ENCODE measurements around the gene THADA. TPM values are rescaled to one million over a fixed set of nuclear protein-coding genes. Genes with fewer than 3 reads are reported as not detected.

THADA gene
- total RNA-seq, 1 donor from 2014 or later = 11.0 TPM

DNA sequence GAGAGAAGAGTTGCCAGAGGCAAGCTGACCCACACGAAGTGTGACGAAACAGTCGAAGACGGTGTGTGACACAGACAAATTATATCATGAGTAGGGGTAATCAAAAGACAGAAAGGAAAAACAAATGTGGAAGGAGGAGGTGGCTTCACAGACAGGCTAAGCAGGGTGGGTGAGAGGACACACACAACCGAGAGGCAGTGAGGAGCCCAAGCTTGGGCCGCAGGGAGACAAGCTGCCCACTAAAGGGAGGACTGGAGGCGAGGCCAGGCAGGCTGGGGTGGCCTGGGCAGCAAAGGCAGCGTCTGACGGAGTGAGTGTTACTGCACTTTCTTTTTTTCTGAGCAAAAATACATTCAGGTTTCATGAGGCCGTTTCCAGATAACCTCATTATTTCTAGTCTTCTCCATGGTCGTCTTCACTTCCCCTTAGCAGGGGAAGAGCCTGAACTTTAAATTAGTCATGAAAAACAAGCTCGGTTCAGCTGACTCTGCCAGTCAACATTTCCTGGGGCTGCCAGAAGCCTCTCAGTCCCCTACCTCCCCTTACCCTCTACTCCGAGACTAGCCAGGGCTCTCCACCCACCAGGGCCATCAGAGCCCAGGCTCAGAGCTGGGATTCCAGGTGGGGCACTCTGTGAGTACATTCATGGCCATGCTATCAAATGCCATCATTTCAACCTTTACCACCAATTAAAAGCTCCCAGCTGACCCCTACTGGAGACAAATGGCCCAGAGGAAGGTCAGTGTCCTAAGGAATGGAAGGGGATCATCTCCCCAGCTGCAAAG is 355.7 kb downstream of the THADA start:
- H3K4me3 ChIP-seq (ENCODE audit: low read depth, low read length) = no peak overlapping the region
- TF ChIP-seq, protein P1, sequence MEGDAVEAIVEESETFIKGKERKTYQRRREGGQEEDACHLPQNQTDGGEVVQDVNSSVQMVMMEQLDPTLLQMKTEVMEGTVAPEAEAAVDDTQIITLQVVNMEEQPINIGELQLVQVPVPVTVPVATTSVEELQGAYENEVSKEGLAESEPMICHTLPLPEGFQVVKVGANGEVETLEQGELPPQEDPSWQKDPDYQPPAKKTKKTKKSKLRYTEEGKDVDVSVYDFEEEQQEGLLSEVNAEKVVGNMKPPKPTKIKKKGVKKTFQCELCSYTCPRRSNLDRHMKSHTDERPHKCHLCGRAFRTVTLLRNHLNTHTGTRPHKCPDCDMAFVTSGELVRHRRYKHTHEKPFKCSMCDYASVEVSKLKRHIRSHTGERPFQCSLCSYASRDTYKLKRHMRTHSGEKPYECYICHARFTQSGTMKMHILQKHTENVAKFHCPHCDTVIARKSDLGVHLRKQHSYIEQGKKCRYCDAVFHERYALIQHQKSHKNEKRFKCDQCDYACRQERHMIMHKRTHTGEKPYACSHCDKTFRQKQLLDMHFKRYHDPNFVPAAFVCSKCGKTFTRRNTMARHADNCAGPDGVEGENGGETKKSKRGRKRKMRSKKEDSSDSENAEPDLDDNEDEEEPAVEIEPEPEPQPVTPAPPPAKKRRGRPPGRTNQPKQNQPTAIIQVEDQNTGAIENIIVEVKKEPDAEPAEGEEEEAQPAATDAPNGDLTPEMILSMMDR (conservative IDR thresholded peaks at IDR 0.05; ENCODE audit: low read depth, low read length) = peak; percentile 27
- no peak for DNase-seq (ENCODE audit: low read depth)

DNA sequence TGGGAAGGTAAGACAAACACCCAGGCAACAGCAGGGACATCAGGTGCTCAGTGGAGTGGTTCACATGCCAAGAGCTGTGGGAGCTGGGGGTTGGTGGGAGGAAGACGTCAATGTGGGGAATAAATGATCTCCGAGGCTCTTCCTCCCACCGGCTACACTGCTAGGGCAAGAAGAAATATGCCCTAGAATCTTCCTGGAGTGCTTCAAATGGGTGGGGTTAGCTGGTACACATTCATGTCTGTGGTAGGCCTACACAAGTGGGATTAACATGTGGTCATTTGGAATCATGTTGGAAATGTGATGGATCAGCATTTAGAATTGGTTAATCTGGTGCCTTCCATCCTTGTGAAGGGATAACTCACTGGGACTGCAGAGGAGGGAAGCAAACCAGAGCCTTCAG is 357.0 kb downstream of the THADA start:
- TF ChIP-seq, protein P1 (conservative IDR thresholded peaks at IDR 0.05; ENCODE audit: low read depth, low read length) = no peak
- no peak for DNase-seq (ENCODE audit: low read depth)
- H3K4me3 ChIP-seq (ENCODE audit: low read depth, low read length) = no peak overlapping the region

DNA sequence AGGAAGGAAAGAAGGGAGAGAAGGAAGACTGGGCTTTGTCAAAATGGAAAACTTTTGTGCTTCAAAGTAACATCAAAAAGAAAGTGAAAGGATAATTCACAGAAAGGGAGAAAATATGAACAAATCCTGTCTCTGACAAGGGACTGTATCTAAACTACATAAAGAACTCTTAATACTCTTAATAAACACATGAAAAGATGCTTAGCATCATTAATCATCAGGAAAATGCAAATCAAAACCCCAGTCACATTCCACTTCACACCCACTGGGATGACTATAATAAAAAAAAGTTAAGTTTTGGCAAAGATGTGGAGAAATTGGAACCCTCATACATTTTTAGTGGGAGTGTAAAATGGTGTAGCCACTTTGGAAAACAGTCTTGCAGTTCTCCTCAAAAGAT is 357.7 kb downstream of the THADA start:
- TF ChIP-seq, protein P1 (conservative IDR thresholded peaks at IDR 0.05; ENCODE audit: low read depth, low read length) = no peak
- no peak for DNase-seq (ENCODE audit: low read depth)
- no peak overlapping the region for H3K4me3 ChIP-seq (ENCODE audit: low read depth, low read length)

DNA sequence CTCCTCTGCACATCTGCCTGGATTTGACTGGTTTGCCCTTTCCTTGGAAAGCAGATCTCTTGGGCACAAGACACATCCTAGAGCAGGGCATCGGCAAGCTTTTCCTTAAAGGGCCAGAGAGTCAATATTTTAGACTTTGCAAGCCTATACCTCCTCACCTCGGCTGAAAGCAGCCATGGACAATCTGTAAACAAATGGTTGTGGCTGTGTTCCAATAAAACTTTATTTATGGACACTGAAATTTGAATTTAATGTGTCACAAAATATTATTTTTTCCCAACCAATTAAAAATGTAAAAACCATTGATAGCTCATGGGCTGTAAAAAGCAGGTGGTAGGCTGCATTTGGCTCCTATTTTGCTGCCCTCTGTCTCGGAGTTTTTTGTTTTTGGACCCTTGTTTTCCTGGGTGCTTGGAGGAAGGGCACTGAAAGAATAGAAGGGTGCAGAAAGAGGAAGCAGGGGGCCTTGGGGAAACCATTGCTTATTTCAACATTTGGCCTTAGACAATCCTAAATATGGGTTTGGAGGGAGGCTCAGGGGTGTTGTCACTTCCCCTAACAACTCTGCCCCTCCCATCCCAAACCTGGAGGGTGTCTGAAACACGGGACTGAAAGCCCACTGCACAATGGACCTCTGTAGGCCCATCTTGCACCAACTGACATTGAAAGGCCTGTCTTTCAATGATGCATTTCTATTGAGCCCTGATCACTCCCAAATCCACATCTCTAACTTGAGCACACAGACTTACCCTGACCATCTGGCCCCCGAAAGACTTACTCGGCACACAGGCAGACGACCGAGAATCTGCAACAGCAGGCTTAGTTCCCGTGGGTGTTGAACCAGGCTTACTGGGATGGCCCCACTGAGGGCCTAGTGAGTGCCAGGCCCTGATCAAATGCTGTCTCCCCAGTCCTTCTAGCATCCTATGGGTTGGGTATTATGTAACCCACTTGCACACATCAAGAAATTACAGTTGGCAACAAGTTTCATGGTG is 362.3 kb downstream of the THADA start:
- DNase-seq (ENCODE audit: low read depth) = no peak
- H3K4me3 ChIP-seq (ENCODE audit: low read depth, low read length) = no peak overlapping the region
- TF ChIP-seq, protein P1 (conservative IDR thresholded peaks at IDR 0.05; ENCODE audit: low read depth, low read length) = no peak

DNA sequence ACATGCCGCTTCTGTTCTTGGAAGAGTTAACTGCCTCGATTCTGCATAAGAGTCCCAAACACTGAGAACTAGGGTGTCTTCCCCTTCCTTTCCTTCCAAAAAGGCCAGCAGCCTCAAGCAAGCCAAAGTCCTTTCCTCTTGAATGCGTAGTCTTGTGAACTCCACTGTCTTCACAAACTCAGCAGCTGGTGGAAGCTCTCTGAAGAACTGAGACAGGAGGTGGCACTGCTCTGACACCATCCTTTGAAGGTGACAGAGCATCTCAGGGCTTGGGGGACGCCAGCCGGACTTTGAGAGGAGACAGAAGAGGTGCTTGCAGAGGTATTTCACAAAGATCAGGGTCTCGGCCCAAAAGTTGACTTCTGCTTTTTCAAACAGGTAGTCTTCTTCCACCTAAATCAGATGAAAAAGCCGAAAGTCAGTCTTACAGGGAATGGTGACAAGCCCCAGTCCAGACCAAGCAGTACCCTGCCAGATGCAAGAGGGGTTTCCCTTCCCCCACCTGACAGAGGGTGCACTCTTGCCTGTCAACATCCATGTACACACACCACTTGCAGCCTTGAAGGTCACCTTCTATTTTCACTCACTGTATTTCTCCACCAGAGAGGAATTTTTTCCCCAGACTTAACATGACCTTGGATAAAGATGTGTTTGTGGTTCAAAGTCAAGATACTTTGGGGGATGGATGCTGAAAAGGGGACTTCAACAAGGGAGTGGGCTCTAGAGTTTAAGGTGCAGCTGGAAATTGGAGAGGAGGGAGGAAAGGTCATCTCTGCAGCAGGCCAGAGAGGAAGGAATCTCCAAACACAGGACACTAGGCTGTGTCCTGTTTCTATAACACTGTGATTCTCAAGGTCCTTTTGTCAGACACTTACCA is 364.6 kb downstream of the THADA start:
- no peak overlapping the region for H3K4me3 ChIP-seq (ENCODE audit: low read depth, low read length)
- TF ChIP-seq, protein P1 (conservative IDR thresholded peaks at IDR 0.05; ENCODE audit: low read depth, low read length) = no peak
- DNase-seq (ENCODE audit: low read depth) = no peak

DNA sequence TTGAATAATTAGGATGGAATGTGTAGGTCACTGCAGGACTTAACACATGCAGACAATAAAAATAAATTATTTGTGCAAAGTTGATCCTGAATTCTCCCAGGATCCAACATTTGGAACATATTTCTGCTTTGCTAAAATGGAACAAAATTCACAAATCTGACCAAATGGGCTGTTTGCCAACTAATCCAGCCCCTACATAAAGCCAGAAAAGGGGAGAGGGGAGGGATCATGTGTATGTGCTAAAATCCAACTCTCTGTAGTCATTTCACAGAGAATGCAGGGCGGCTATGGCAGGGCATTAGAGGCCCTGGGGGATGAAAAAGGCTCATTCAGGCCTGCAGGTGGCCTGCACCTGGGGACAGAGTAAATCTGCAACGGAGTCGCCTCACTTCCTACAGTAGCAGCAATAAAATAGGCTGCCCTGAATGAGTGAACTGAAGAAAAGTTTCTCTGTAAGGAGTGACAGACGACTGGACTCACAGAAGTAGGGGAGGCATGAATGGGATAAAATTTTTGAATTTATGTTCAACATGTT is 365.4 kb downstream of the THADA start:
- no peak for DNase-seq (ENCODE audit: low read depth)
- TF ChIP-seq, protein P1 (conservative IDR thresholded peaks at IDR 0.05; ENCODE audit: low read depth, low read length) = no peak
- no peak overlapping the region for H3K4me3 ChIP-seq (ENCODE audit: low read depth, low read length)
